ENCODE results near the gene MRTO4. TPM values are rescaled to one million over a fixed set of nuclear protein-coding genes. Genes with fewer than 3 reads are reported as not detected.

Gene MRTO4
- total RNA-seq, 2 experiments from 2014 or later: 60.0 to 66.0 TPM

GRCh38 chr1:19308509-19308907 lies 56.9 kb downstream of the MRTO4 start:
- DNase-seq (ENCODE audit: low spot score): no peak
- peaks cover 16% of the 10 kb centered on the region; the same call in 1 of the 2 replicates for H3K79me2 ChIP-seq (ENCODE audit: insufficient read depth, low read depth, low read length)
- no peaks in the 10 kb centered on the region for H4K20me1 ChIP-seq (ENCODE audit: insufficient read depth, low read length)
- H2AFZ ChIP-seq (ENCODE audit: low read length): no peak overlapping the region
- H3K4me1 ChIP-seq (ENCODE audit: insufficient read depth, low read length, poor library complexity, severe bottlenecking): peaks cover 21% of the 10 kb centered on the region
- H3K4me3 ChIP-seq (ENCODE audit: low read depth, low read length, poor library complexity, severe bottlenecking): no peak overlapping the region
- no peaks in the 10 kb centered on the region for H3K9me3 ChIP-seq (ENCODE audit: low read length)
- no peak overlapping the region for H3K27ac ChIP-seq (ENCODE audit: low read depth, low read length, poor library complexity, severe bottlenecking)
- peaks cover 39% of the 10 kb centered on the region; the same call in 1 of the 2 replicates for H3K36me3 ChIP-seq (ENCODE audit: insufficient read depth, low read length)
- H3K9me2 ChIP-seq (ENCODE audit: insufficient read depth, low read length): no peaks in the 10 kb centered on the region
- intact Hi-C loops (cut with micrococcal nuclease; ENCODE audit: unreplicated experiment): no loop called here
- H3K4me2 ChIP-seq (ENCODE audit: low read length): no peak overlapping the region
- CTCF ChIA-PET (ENCODE audit: unreplicated experiment): no interaction called here
- BruUV-seq (replicated peaks): no TSS peak
- POLR2A ChIA-PET: no interaction called here
- TF ChIP-seq EZH2phosphoT487 (IDR thresholded peaks at IDR 0.05; ENCODE audit: borderline replicate concordance, low read depth, low read length) (no peak), CTCF (conservative IDR thresholded peaks at IDR 0.05; ENCODE audit: low read length) (no peak)

GRCh38 chr1:19309123-19309813 lies 57.7 kb downstream of the MRTO4 start:
- Histone ChIP-seq H3K36me3 (ENCODE audit: insufficient read depth, low read length) (peaks cover 32% of the 10 kb centered on the region; the same call in 1 of the 2 replicates), H3K4me1 (ENCODE audit: insufficient read depth, low read length, poor library complexity, severe bottlenecking) (peaks cover 28% of the 10 kb centered on the region), H3K9me2 (ENCODE audit: insufficient read depth, low read length) (no peaks in the 10 kb centered on the region), H3K79me2 (ENCODE audit: insufficient read depth, low read depth, low read length) (peaks cover 18% of the 10 kb centered on the region; the same call in 1 of the 2 replicates), H3K4me3 (ENCODE audit: low read depth, low read length, poor library complexity, severe bottlenecking) (no peak overlapping the region), H3K27ac (ENCODE audit: low read depth, low read length, poor library complexity, severe bottlenecking) (no peak overlapping the region), H2AFZ (ENCODE audit: low read length) (no peak overlapping the region), H4K20me1 (ENCODE audit: insufficient read depth, low read length) (no peaks in the 10 kb centered on the region), H3K9me3 (ENCODE audit: low read length) (no peaks in the 10 kb centered on the region), H3K4me2 (ENCODE audit: low read length) (no peak overlapping the region)
- TF ChIP-seq CTCF (conservative IDR thresholded peaks at IDR 0.05; ENCODE audit: low read length): no peak
- TF ChIP-seq EZH2phosphoT487 (IDR thresholded peaks at IDR 0.05; ENCODE audit: borderline replicate concordance, low read depth, low read length): no peak
- intact Hi-C loops (cut with micrococcal nuclease; ENCODE audit: unreplicated experiment): no loop called here
- DNase-seq (ENCODE audit: low spot score): no peak
- ChIA-PET POLR2A (no interaction called here), CTCF (ENCODE audit: unreplicated experiment) (no interaction called here)
- no TSS peak for BruUV-seq (replicated peaks)

Small RNAs within 50 kb of the gene (small RNA-seq; reads per million reads assigned to genes)
- not detected for gene RNU6-1099P

Other genes with a start within 250 kb of the MRTO4 start
- gene UBR4, start 41.5 kb upstream of the MRTO4 start, total RNA-seq (2014; rRNA removed; shearing (Covaris generic)): 92.9 and 121 TPM in 2 replicates
- gene UBR4, start 41.5 kb upstream of the MRTO4 start, total RNA-seq (2022): 126 and 150 TPM in 2 replicates
- gene EMC1, start 281 bp upstream of the MRTO4 start, total RNA-seq (2014; rRNA removed; shearing (Covaris generic)): 35.2 and 41.3 TPM in 2 replicates
- gene EMC1, start 281 bp upstream of the MRTO4 start, total RNA-seq (2022): 50.1 and 51.1 TPM in 2 replicates
- gene AKR7A3, start 37.0 kb downstream of the MRTO4 start, total RNA-seq (2014; rRNA removed; shearing (Covaris generic)): 0.90 and 1.2 TPM in 2 replicates
- gene AKR7A3, start 37.0 kb downstream of the MRTO4 start, total RNA-seq (2022): 2.0 and 2.6 TPM in 2 replicates
- 53.9 and 75.2 TPM in 2 replicates for gene AKR7A2, start 60.3 kb downstream of the MRTO4 start, total RNA-seq (2014; rRNA removed; shearing (Covaris generic))
- 54.2 and 59.1 TPM in 2 replicates for gene AKR7A2, start 60.3 kb downstream of the MRTO4 start, total RNA-seq (2022)
- 14.0 and 14.9 TPM in 2 replicates for gene SLC66A1, start 60.5 kb downstream of the MRTO4 start, total RNA-seq (2014; rRNA removed; shearing (Covaris generic))
- gene SLC66A1, start 60.5 kb downstream of the MRTO4 start, total RNA-seq (2022): 18.9 and 21.0 TPM in 2 replicates
- 56.1 and 61.3 TPM in 2 replicates for gene CAPZB, start 233.7 kb downstream of the MRTO4 start, total RNA-seq (2014; rRNA removed; shearing (Covaris generic))
- 187 and 190 TPM in 2 replicates for gene CAPZB, start 233.7 kb downstream of the MRTO4 start, total RNA-seq (2022)